ENCODE measurements around the gene WT1.

DNA sequence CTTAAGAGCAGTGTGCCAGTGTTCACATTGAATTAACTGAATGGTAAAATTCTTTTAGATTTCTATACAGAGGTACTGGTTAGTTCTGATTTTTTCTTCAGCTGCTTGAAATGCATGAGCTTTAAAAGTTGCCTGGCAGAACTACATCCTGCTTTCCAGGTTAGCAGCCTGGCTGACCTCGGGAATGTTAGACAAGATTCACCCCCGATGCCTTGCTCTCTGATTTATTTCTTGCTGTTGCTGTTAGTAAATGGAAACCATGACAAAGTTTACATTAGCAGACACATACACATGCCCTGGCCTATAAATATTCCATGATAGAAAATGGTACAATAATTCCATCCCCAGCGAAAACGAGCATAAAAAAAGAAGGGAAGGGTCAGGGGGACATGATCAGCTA lies 47.0 kb downstream of the WT1 start:
- TF ChIP-seq SP1 (IDR thresholded peaks at IDR 0.05) (no peak), JUND (IDR thresholded peaks at IDR 0.05) (no peak), RAD21 (IDR thresholded peaks at IDR 0.05) (no peak), MAX (IDR thresholded peaks at IDR 0.05) (no peak), GABPA (IDR thresholded peaks at IDR 0.05 in 1 of 2, conservative IDR thresholded peaks at IDR 0.05 in 1 of 2) (no peak), RXRA (IDR thresholded peaks at IDR 0.05) (no peak), NR2F2 (IDR thresholded peaks at IDR 0.05) (no peak)
- TF ChIP-seq, protein P1, sequence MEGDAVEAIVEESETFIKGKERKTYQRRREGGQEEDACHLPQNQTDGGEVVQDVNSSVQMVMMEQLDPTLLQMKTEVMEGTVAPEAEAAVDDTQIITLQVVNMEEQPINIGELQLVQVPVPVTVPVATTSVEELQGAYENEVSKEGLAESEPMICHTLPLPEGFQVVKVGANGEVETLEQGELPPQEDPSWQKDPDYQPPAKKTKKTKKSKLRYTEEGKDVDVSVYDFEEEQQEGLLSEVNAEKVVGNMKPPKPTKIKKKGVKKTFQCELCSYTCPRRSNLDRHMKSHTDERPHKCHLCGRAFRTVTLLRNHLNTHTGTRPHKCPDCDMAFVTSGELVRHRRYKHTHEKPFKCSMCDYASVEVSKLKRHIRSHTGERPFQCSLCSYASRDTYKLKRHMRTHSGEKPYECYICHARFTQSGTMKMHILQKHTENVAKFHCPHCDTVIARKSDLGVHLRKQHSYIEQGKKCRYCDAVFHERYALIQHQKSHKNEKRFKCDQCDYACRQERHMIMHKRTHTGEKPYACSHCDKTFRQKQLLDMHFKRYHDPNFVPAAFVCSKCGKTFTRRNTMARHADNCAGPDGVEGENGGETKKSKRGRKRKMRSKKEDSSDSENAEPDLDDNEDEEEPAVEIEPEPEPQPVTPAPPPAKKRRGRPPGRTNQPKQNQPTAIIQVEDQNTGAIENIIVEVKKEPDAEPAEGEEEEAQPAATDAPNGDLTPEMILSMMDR (IDR thresholded peaks at IDR 0.05; ENCODE audit: low read depth, low read length, missing input control), result no peak
- TF ChIP-seq, protein P2, sequence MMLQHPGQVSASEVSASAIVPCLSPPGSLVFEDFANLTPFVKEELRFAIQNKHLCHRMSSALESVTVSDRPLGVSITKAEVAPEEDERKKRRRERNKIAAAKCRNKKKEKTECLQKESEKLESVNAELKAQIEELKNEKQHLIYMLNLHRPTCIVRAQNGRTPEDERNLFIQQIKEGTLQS (IDR thresholded peaks at IDR 0.05), result no peak

All from liver (tissue), 3 donors.